ENCODE results near the gene SEMA4D.

- TF ChIP-seq, protein P1, sequence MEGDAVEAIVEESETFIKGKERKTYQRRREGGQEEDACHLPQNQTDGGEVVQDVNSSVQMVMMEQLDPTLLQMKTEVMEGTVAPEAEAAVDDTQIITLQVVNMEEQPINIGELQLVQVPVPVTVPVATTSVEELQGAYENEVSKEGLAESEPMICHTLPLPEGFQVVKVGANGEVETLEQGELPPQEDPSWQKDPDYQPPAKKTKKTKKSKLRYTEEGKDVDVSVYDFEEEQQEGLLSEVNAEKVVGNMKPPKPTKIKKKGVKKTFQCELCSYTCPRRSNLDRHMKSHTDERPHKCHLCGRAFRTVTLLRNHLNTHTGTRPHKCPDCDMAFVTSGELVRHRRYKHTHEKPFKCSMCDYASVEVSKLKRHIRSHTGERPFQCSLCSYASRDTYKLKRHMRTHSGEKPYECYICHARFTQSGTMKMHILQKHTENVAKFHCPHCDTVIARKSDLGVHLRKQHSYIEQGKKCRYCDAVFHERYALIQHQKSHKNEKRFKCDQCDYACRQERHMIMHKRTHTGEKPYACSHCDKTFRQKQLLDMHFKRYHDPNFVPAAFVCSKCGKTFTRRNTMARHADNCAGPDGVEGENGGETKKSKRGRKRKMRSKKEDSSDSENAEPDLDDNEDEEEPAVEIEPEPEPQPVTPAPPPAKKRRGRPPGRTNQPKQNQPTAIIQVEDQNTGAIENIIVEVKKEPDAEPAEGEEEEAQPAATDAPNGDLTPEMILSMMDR (IDR thresholded peaks at IDR 0.05; ENCODE audit: low read depth, low read length): no peak
- no peak for TF ChIP-seq EZH2phosphoT487 (IDR thresholded peaks at IDR 0.05; ENCODE audit: low read depth)
Measured at GRCh38 chr9:89523948-89524347, 26.0 kb upstream of the SEMA4D start.
